ENCODE measurements around the gene SCN3B. TPM values are rescaled to one million over a fixed set of nuclear protein-coding genes. Genes with fewer than 3 reads are reported as not detected.
A peak's percentile ranks its signal among the peaks of the same experiment; 100 is the strongest.
"Not testable (repeated sequence)": the region's sequence is repeated elsewhere in the genome, so short reads cannot be mapped to it uniquely, and the experiment has no call there.

SCN3B gene
- total RNA-seq, 1 donor from 2014 or later: 2.5 TPM

- Mint-ChIP-seq H3K27ac (no peak overlapping the region), H3K4me3 (no peak overlapping the region), H3K4me1 (ENCODE audit: unreplicated experiment) (no peaks in the 10 kb centered on the region), H3K27me3 (peaks cover 8% of the 10 kb centered on the region), H3K36me3 (no peaks in the 10 kb centered on the region), H3K9me3 (no peaks in the 10 kb centered on the region)
- DNase-seq (ENCODE audit: extremely low spot score, unreplicated experiment): no peak
- TF ChIP-seq CTCF (conservative IDR thresholded peaks at IDR 0.05): no peak
Observed at GRCh38 chr11:123674297-123674696, 19.9 kb upstream of the SCN3B start.

GRCh38 chr11:123672568-123672967, 18.1 kb upstream of the SCN3B start:
- no peak for DNase-seq (ENCODE audit: extremely low spot score, unreplicated experiment)
- Mint-ChIP-seq H3K27ac (no peak overlapping the region), H3K4me3 (no peak overlapping the region), H3K4me1 (ENCODE audit: unreplicated experiment) (no peaks in the 10 kb centered on the region), H3K36me3 (no peaks in the 10 kb centered on the region), H3K9me3 (no peaks in the 10 kb centered on the region), H3K27me3 (peaks cover 5% of the 10 kb centered on the region)
- TF ChIP-seq CTCF (conservative IDR thresholded peaks at IDR 0.05): no peak

- H3K27ac Mint-ChIP-seq: no peak overlapping the region
- no peaks in the 10 kb centered on the region for H3K9me3 Mint-ChIP-seq
- TF ChIP-seq CTCF (conservative IDR thresholded peaks at IDR 0.05): no peak
- DNase-seq (ENCODE audit: extremely low spot score, unreplicated experiment): no peak
- H3K4me3 Mint-ChIP-seq: no peak overlapping the region
- peaks cover 7% of the 10 kb centered on the region for H3K27me3 Mint-ChIP-seq
- H3K36me3 Mint-ChIP-seq: no peaks in the 10 kb centered on the region
- H3K4me1 Mint-ChIP-seq (ENCODE audit: unreplicated experiment): no peaks in the 10 kb centered on the region
Observed at GRCh38 chr11:123671534-123671933, 17.1 kb upstream of the SCN3B start.

GRCh38 chr11:123670081-123670480, 15.7 kb upstream of the SCN3B start:
- Mint-ChIP-seq H3K27ac (no peak overlapping the region), H3K36me3 (no peaks in the 10 kb centered on the region), H3K4me3 (no peak overlapping the region), H3K4me1 (ENCODE audit: unreplicated experiment) (no peaks in the 10 kb centered on the region), H3K27me3 (peaks cover 12% of the 10 kb centered on the region), H3K9me3 (no peaks in the 10 kb centered on the region)
- no peak for DNase-seq (ENCODE audit: extremely low spot score, unreplicated experiment)
- TF ChIP-seq CTCF (conservative IDR thresholded peaks at IDR 0.05): no peak

GRCh38 chr11:123665306-123665705, 10.9 kb upstream of the SCN3B start:
- no peaks in the 10 kb centered on the region for H3K9me3 Mint-ChIP-seq
- no peaks in the 10 kb centered on the region for H3K36me3 Mint-ChIP-seq
- H3K27ac Mint-ChIP-seq: peak overlapping the region; percentile 58
- peak overlapping the region; percentile 40 for H3K4me3 Mint-ChIP-seq
- H3K27me3 Mint-ChIP-seq: peaks cover 11% of the 10 kb centered on the region
- DNase-seq (ENCODE audit: extremely low spot score, unreplicated experiment): no peak
- no peak for TF ChIP-seq CTCF (conservative IDR thresholded peaks at IDR 0.05)
- H3K4me1 Mint-ChIP-seq (ENCODE audit: unreplicated experiment): no peaks in the 10 kb centered on the region

GRCh38 chr11:123659965-123660364, 5.5 kb upstream of the SCN3B start:
- not testable (repeated sequence) for H3K9me3 Mint-ChIP-seq

More at GRCh38 chr11:123659965-123660364, 5.5 kb upstream of the SCN3B start:
- H3K4me3 Mint-ChIP-seq; H3K36me3 Mint-ChIP-seq; DNase-seq (ENCODE audit: extremely low spot score, unreplicated experiment); H3K4me1 Mint-ChIP-seq (ENCODE audit: unreplicated experiment); H3K27ac Mint-ChIP-seq: not testable (repeated sequence)
- H3K27me3 Mint-ChIP-seq: peaks cover 32% of the 10 kb centered on the region
